Bronchus fibroblast of lung (primary cell): ENCODE results near the gene CCDC146. TPM values are rescaled to one million over a fixed set of nuclear protein-coding genes. Genes with fewer than 3 reads are reported as not detected.

Source experiments
- total RNA-seq: library from RNA; depleted of rRNA; stranded (reverse); fragments of >200 nt; gene quantifications from 2 replicates; pipeline ENCODE4 v1.2.3, GENCODE V29; 2015

The CCDC146 gene, protein sequence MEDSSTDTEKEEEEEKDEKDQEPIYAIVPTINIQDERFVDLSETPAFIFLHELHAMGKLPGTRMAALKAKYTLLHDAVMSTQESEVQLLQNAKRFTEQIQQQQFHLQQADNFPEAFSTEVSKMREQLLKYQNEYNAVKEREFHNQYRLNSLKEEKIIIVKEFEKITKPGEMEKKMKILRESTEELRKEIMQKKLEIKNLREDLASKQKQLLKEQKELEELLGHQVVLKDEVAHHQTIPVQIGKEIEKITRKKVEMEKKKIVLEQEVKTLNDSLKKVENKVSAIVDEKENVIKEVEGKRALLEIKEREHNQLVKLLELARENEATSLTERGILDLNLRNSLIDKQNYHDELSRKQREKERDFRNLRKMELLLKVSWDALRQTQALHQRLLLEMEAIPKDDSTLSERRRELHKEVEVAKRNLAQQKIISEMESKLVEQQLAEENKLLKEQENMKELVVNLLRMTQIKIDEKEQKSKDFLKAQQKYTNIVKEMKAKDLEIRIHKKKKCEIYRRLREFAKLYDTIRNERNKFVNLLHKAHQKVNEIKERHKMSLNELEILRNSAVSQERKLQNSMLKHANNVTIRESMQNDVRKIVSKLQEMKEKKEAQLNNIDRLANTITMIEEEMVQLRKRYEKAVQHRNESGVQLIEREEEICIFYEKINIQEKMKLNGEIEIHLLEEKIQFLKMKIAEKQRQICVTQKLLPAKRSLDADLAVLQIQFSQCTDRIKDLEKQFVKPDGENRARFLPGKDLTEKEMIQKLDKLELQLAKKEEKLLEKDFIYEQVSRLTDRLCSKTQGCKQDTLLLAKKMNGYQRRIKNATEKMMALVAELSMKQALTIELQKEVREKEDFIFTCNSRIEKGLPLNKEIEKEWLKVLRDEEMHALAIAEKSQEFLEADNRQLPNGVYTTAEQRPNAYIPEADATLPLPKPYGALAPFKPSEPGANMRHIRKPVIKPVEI
- 0.15 and 1.0 TPM in 2 replicates for total RNA-seq

DNA sequence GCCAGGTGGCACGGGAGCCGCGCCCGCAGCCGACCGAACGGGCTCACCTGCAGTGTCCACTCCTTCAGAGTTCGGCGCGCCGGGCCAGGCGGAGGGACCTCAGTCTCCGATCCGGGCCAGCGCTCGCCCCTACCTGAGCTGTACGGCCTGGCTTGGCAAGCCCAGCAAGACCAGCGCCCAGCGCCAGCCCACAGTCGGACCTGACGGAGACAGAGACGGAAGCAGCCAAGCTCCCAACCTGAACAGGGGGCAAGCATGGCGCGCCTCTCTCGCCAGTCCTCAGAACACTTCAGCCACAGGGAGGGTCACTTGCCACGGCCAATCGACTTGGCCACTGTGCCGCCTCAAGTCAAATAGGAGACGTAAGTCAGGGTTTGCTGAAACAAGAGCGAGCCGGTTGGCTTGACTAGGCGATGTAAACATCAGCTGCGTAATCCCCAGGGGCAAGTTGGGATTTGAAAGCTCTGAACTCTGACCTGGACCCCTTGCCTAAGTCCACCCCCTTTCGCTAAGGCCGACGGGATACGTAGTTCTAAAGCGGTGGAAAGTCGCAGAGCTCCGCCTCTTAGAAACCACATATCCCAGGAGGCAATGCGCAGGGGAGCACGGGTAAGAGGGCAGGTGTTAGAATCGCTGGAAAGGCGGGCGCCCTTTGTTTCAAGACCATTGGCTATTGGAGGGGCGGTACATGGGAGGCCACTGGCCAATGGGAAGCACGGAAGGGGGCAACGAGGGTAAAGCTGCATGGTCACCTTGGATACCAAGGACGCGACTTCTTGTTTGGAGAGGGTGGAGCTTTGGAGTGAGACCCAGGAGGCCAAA is at the start of gene CCDC146:
Gene CCDC146 (plus strand): TSS at position 756 of the 822 bp plus-strand sequence. CDS start 45,054 bp downstream, outside the sequence.

DNA sequence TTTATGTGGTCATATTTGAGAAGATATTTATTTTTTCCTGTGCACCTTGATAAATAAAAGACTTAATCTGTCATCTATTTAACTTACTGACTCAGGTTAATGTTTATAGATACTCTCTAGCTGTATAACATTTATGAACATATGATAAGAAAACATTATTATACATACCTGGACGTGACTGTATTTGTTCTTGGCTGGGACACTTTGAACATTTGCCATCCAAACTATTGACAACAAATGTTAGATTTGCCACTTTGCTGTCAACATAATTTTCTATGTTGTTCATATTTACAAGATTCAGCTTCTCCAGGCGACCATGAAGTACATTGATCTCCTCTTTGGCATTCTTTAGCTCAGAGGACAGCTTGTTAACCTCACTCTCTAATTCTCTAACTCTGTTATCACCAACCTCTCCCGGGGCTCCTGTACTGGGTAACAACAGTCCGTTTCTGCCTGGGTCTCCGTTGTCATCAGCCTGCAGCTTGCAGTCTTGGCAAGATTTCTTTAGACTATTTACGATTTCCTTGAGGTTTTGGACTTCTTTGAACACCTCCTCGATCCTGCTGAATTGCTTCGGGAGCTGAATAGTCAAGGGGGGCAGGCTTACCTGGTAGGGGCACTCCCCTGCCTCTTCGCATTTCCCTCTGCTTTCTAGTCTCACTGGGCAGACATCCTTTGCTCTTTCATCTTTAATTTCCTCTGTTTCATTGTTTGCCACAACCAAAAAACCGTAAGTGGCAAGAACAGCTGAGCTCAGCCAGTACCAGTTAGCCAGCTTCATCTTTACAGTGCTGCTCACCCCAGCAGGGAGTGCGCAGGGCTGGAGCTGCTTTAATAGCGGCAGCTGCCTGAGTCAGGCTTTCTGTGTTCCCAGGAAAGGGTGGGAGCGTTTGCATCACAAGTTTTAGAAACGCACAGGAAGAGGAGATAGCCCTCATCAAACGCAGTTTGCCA is 76.9 kb downstream of the CCDC146 start, which contains the start of gene FGL2:
Gene FGL2 (minus strand): TSS at position 807 of the 954 bp plus-strand sequence. CDS start 26 bp downstream, at position 781.

Other genes starting within 250 kb of the CCDC146 start
- not detected in 2 replicates for gene SPDYE17, start 90.3 kb upstream of the CCDC146 start, total RNA-seq
- 0.30 TPM in 1 of 2 replicates, not detected in the other for gene SPDYE18, start 60.1 kb upstream of the CCDC146 start, total RNA-seq
- gene FGL2, start 77.2 kb downstream of the CCDC146 start, total RNA-seq, result 0.15 and 0.34 TPM in 2 replicates